M059J (cell line): ENCODE data around the gene MX1. TPM values are rescaled to one million over a fixed set of nuclear protein-coding genes. Genes with fewer than 3 reads are reported as not detected.
"Not testable (repeated sequence)": the region's sequence is repeated elsewhere in the genome, so short reads cannot be mapped to it uniquely, and the experiment has no call there.

Experiments used
- DNase-seq: peaks from one replicate; pipeline ENCODE4 v3.0.0-alpha.2; 2012; ENCODE audit warnings: low read depth
- total RNA-seq: library from RNA; depleted of rRNA; stranded (reverse); fragments of >200 nt; shearing (Covaris generic); gene quantifications from 2 replicates; pipeline ENCODE4 v1.2.3, GENCODE V29; 2014

The MX1 gene
- total RNA-seq, 1 experiment from 2014 or later = 1,365 TPM

- no peak for DNase-seq
Observed at GRCh38 chr21:41407541-41408460, 18.2 kb upstream of the MX1 start.

- DNase-seq = peak; percentile 59
Observed at GRCh38 chr21:41410361-41410760, 15.7 kb upstream of the MX1 start.

GRCh38 chr21:41410767-41411448, 15.1 kb upstream of the MX1 start:
- DNase-seq = peak; percentile 56

GRCh38 chr21:41411449-41412089, 14.5 kb upstream of the MX1 start:
- peak; percentile 77 for DNase-seq

- not testable (repeated sequence) for DNase-seq
Observed at GRCh38 chr21:41417505-41417904, 8.5 kb upstream of the MX1 start.

DNA sequence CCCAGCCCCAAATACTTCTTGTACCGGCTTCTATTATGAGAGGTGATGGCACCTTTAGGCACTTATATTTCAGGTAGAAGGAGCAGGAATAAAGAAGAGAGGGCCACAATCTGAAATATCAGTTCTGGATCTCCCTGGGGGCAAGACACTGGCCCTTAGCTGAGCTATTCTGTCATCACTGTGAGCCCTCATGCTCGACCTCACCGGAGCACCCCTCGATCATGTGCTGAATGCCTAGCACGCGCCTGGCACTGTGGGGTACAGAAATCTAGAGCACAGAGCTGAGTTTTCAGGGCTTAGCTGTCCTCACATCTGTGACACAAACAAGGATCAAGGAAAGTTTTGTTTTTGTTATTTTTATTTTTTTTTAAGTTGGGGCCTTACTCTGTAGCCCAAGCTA, 7.6 kb upstream of the MX1 start:
- DNase-seq = no peak

DNA sequence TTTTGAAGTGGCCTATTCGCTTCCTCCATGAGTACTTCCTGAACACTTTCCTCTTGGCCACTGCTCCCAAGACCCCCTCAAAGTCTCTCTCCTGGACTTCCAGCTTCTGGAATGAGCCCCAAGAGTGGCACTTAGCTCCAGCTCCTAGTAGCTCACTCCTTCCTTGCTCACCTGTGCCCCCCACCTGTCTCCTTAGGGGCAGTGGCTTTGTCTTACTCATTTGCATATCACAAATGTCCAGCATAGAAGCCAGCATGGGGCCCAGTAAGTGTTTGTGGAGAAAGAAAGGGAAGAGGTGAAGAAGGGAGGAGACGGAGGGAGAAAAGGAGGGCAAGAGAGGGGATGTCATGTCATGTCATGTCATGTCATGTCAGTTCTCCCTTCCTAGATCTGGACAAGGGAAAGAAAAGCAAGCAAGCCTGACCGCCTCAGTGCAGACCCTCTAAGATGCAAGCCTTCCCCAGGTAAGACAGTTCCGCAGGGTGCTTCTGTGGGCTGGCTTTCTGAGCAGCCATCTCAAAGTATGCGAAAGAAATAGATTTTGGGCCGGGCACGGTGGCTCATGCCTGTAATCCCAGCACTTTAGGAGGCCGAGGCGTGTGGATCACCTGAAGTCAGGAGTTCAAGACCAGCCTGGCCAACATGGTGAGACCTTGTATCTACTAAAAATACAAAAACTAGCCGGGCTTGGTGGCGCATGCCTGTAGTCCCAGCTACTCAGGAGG, 6.9 kb upstream of the MX1 start:
- no peak for DNase-seq

DNA sequence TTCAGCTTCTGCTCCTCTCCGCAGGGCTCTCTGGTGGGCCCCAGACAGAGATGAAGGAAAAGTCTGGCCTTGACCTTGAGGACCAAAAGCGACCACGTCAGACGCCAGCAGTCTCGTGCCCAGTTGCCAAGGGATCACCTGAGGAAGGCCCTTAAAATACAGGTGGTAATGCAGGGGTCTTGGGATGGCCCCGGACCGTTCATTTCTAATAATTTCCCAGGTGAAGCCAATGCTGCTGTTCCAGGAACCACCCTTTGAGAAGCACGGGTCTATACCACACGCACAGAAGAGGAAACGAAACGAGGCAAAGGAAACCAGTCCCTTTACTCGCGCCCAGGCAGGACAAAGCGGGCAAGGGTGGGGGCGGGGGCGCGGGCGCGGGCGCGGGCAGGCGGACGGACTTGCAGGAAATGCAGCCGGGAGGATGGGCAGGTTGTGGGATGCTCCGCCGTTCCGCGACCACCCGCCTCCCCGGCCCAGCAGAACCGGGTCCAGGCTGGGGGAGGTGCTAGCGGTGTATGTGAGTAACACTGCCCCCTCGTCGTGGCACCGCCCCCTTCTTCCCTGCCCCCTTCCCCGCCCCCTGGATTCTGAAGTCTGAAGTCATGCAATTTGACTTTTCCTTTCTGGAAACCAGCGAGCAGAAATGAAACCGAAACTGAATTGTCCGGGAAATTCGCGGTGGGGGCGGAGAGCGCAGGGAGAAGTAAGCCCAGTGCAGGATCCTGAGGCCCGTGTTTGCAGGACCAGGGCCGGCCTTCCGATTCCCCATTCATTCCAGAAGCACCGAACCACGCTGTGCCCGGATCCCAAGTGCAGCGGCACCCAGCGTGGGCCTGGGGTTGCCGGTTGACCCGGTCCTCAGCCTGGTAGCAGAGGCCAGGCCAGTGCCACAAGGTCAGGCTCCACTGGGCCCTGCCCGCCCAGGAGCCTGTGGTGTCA, 5.8 kb upstream of the MX1 start:
- peak; percentile 97 for DNase-seq

GRCh38 chr21:41420998-41421397, 5.0 kb upstream of the MX1 start:
- not testable (repeated sequence) for DNase-seq

DNA sequence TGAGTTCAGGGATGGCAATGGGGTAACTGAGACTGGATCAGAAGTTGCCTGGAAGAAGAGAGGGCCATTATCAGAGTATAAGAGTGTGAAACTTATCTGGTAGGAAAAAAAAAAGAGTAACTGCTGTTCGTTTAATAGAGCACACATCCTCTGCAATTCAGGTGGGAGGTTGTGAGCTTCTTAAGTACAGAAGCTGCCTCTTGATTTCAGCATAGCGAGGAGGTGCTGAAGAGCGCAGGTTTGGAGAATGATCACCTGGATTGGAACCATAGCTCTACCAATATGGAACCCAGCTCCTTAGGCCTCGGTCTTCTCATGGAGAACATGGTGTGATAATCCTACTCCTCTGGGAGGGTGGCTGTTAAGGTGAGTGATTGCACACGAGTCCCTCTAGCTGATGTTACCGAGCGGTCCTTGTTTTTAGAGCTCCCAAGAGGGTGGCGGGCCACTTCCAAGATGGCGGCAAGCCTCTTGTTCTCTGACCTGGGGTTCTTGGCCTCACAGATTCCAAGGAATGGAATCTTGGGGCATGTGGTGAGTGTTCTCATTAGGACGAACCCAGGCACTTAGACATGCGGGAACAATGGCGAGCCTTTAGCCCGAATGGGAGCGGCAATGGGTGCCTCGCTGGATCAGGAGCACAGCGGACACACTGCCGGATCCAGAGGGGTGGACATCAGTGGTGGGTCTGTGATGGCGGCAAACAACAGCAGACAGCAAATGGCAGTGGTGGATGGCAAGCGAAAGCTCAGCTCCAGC, 3.3 kb upstream of the MX1 start:
- DNase-seq = no peak

- DNase-seq = not testable (repeated sequence)
Observed at GRCh38 chr21:41423305-41423636, 2.8 kb upstream of the MX1 start.

DNA sequence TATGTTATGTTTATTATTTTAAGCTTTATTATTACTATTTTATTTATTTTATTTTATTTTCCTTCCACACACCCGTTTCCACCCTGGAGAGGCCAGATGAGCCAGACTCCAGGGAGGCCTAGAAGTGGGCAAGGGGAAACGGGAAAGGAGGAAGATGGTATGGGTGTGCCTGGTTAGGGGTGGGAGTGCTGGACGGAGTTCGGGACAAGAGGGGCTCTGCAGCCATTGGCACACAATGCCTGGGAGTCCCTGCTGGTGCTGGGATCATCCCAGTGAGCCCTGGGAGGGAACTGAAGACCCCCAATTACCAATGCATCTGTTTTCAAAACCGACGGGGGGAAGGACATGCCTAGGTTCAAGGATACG, 468 bp upstream of the MX1 start:
- DNase-seq = no peak

GRCh38 chr21:41426676-41427404, 801 bp downstream of the MX1 start:
- no peak for DNase-seq

DNA sequence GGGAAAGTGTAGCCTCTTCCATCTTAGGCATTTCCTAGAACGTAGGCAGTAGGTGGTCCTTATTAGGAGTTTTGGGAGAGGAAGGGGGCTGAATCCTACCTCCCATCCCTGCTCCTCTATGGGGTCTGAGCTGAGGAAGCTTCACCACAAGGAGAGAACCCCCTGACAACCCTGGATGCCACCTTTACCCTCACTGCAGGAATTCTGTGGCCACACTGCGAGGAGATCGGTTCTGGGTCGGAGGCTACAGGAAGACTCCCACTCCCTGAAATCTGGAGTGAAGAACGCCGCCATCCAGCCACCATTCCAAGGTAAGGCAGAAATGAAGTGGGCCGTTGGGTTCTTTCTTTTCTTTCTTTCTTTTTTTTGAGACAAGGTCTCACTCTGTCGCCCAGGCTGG, 1.5 kb downstream of the MX1 start:
- no peak for DNase-seq

GRCh38 chr21:41428311-41428710, 2.3 kb downstream of the MX1 start:
- no peak for DNase-seq

GRCh38 chr21:41428847-41429246, 2.8 kb downstream of the MX1 start:
- DNase-seq = no peak

- no peak for DNase-seq
Observed at GRCh38 chr21:41429305-41429704, 3.3 kb downstream of the MX1 start.

- DNase-seq = no peak
Observed at GRCh38 chr21:41429925-41430491, 4.0 kb downstream of the MX1 start.
